H9 (cell line): ENCODE data around the gene SLC7A4. TPM values are rescaled to one million over a fixed set of nuclear protein-coding genes. Genes with fewer than 3 reads are reported as not detected.
A peak's percentile ranks its signal among the peaks of the same experiment; 100 is the strongest.
"Not testable (repeated sequence)": the region's sequence is repeated elsewhere in the genome, so short reads cannot be mapped to it uniquely, and the experiment has no call there.

ENCODE experiments used
- DNase-seq: peaks from one replicate; pipeline ENCODE4 v3.0.0-alpha.2; 2017
- H2AFZ ChIP-seq: one replicate; pipeline ENCODE4 v1.6.1; 2013; ENCODE audit warnings: mild to moderate bottlenecking, low read length, control low read depth, moderate library complexity
- H2AK5ac ChIP-seq: 2 replicates; pipeline ENCODE4 v1.6.1; 2013; ENCODE audit warnings: low read length, control low read depth, mixed read lengths; ENCODE audit not compliant: insufficient read length
- H2BK120ac ChIP-seq: one replicate; pipeline ENCODE4 v1.6.1; 2013; ENCODE audit warnings: low read depth, mild to moderate bottlenecking, low read length, control low read depth, inconsistent platforms; ENCODE audit not compliant: poor library complexity, severe bottlenecking
- H2BK12ac ChIP-seq: 2 replicates; pipeline ENCODE4 v1.6.1; 2013; ENCODE audit warnings: low read length, control low read depth, mixed read lengths, low read depth; ENCODE audit not compliant: insufficient read length
- H2BK15ac ChIP-seq: 2 replicates; pipeline ENCODE4 v1.6.1; 2013; ENCODE audit warnings: low read depth, low read length, control low read depth
- H2BK20ac ChIP-seq: one replicate; pipeline ENCODE4 v1.6.1; 2013; ENCODE audit warnings: low read depth, mild to moderate bottlenecking, low read length, control low read depth, inconsistent platforms; ENCODE audit not compliant: poor library complexity, severe bottlenecking
- H2BK5ac ChIP-seq: 2 replicates; pipeline ENCODE4 v1.6.1; 2013; ENCODE audit warnings: low read length, control low read depth, mixed read lengths; ENCODE audit not compliant: insufficient read length
- H3K14ac ChIP-seq: 2 replicates; pipeline ENCODE4 v1.6.1; 2013; ENCODE audit warnings: low read length, control low read depth; ENCODE audit not compliant: insufficient read depth
- H3K18ac ChIP-seq: 2 replicates; pipeline ENCODE4 v1.6.1; 2013; ENCODE audit warnings: low read depth, mild to moderate bottlenecking, mixed read lengths, low read length, control low read depth; ENCODE audit not compliant: insufficient read length
- H3K23ac ChIP-seq: 2 replicates; pipeline ENCODE4 v1.6.1; 2013; ENCODE audit warnings: low read length, control low read depth, mixed read lengths, low read depth; ENCODE audit not compliant: insufficient read length
- H3K23me2 ChIP-seq: 2 replicates; pipeline ENCODE4 v1.6.1; 2013; ENCODE audit warnings: low read depth, mild to moderate bottlenecking, mixed read lengths, low read length, control low read depth; ENCODE audit not compliant: insufficient read length, poor library complexity, severe bottlenecking
- H3K27ac ChIP-seq: 2 replicates; pipeline ENCODE4 v1.5.1; 2013; ENCODE audit warnings: low read length, control low read depth, mixed read lengths, low read depth; ENCODE audit not compliant: insufficient read length
- H3K27me3 ChIP-seq: 2 replicates; pipeline ENCODE4 v1.6.1; 2013; ENCODE audit warnings: low read length, control low read depth, inconsistent platforms; ENCODE audit not compliant: insufficient read depth
- H3K4ac ChIP-seq: 2 replicates; pipeline ENCODE4 v1.6.1; 2013; ENCODE audit warnings: low read depth, mild to moderate bottlenecking, control low read depth, inconsistent platforms, low read length, moderate library complexity
- H3K4me1 ChIP-seq: 2 replicates; pipeline ENCODE4 v1.6.1; 2013; ENCODE audit warnings: low read length, control low read depth, inconsistent platforms; ENCODE audit not compliant: insufficient read depth
- H3K4me2 ChIP-seq: 2 replicates; pipeline ENCODE4 v1.6.1; 2013; ENCODE audit warnings: low read length, control low read depth, mixed read lengths; ENCODE audit not compliant: insufficient read length, insufficient read depth
- H3K56ac ChIP-seq: 2 replicates; pipeline ENCODE4 v1.6.1; 2013; ENCODE audit warnings: low read depth, mild to moderate bottlenecking, mixed read lengths, low read length, control low read depth; ENCODE audit not compliant: insufficient read length
- H3K79me1 ChIP-seq: 2 replicates; pipeline ENCODE4 v1.6.1; 2013; ENCODE audit warnings: low read depth, mild to moderate bottlenecking, moderate library complexity, low read length, control low read depth, inconsistent platforms; ENCODE audit not compliant: insufficient read depth, poor library complexity, severe bottlenecking
- H3K79me2 ChIP-seq: 2 replicates; pipeline ENCODE4 v1.6.1; 2013; ENCODE audit warnings: low read length, control low read depth, inconsistent platforms; ENCODE audit not compliant: insufficient read depth
- H3K9ac ChIP-seq: 2 replicates; pipeline ENCODE4 v1.6.1; 2013; ENCODE audit warnings: low read length, control low read depth, mixed read lengths; ENCODE audit not compliant: insufficient read length; ENCODE audit errors: extremely low read depth
- H3K9me3 ChIP-seq: one replicate; pipeline ENCODE4 v1.6.1; 2013; ENCODE audit warnings: low read depth, low read length, inconsistent platforms; ENCODE audit not compliant: control insufficient read depth
- H3T11ph ChIP-seq: one replicate; pipeline ENCODE4 v1.6.1; 2013; ENCODE audit warnings: mild to moderate bottlenecking, low read length, control low read depth, inconsistent platforms
- H4K20me1 ChIP-seq: one replicate; pipeline ENCODE4 v1.6.1; 2013; ENCODE audit not compliant: control insufficient read depth, insufficient read length, insufficient read depth
- H4K5ac ChIP-seq: 2 replicates; pipeline ENCODE4 v1.6.1; 2013; ENCODE audit warnings: low read depth, mild to moderate bottlenecking, mixed read lengths, low read length, control low read depth; ENCODE audit not compliant: insufficient read length
- H4K8ac ChIP-seq: replicated peaks from 2 replicates; pipeline ENCODE4 v1.6.1; 2013; ENCODE audit warnings: low read length, control low read depth, mixed read lengths, low read depth; ENCODE audit not compliant: insufficient read length
- H4K91ac ChIP-seq: 2 replicates; pipeline ENCODE4 v1.6.1; 2013; ENCODE audit warnings: low read depth, mild to moderate bottlenecking, moderate library complexity, mixed read lengths, low read length, control low read depth; ENCODE audit not compliant: insufficient read length
- H3K27ac Mint-ChIP-seq, 3 experiments: 2 replicates in 2 of 3; 3 replicates in 1 of 3; pipeline ENCODE4 v1.8.0; 2020 to 2021; ENCODE audit warnings: mixed read lengths in 3 of 3, mild to moderate bottlenecking in 1 of 3, moderate library complexity in 1 of 3
- H3K27me3 Mint-ChIP-seq: 2 replicates; pipeline ENCODE4 v1.8.0; 2021; ENCODE audit warnings: low read depth, mild to moderate bottlenecking, moderate library complexity, mixed read lengths
- H3K36me3 Mint-ChIP-seq, 3 experiments: 2 replicates in 2 of 3; 3 replicates in 1 of 3; pipeline ENCODE4 v1.8.0; 2020 to 2021; ENCODE audit warnings: low read depth in 3 of 3, mixed read lengths in 3 of 3; ENCODE audit not compliant: insufficient read depth in 1 of 3
- H3K4me1 Mint-ChIP-seq, 2 experiments: 2 replicates each; pipeline ENCODE4 v1.8.0; 2020; ENCODE audit warnings: mixed read lengths in 2 of 2
- H3K4me3 Mint-ChIP-seq, 2 experiments: 2 replicates in 1 of 2; 3 replicates in 1 of 2; pipeline ENCODE4 v1.8.0; 2020 to 2021; ENCODE audit warnings: mild to moderate bottlenecking in 2 of 2, mixed read lengths in 2 of 2, moderate library complexity in 1 of 2
- H3K9me3 Mint-ChIP-seq, 2 experiments: 2 replicates in 1 of 2; 3 replicates in 1 of 2; pipeline ENCODE4 v1.8.0; 2020; ENCODE audit warnings: mild to moderate bottlenecking in 2 of 2, mixed read lengths in 2 of 2, moderate library complexity in 1 of 2
- CTCF ChIP-seq: fragments of 200-600 bp; sonication (generic); conservative IDR thresholded peaks from 3 replicates; pipeline ENCODE4 v1.8.0; 2021; ENCODE audit warnings: antibody characterized with exemption, mild to moderate bottlenecking
- WGBS: extraction: QIAGEN DNeasy Blood & Tissue Kit; methylation state at CpG from one replicate; pipeline ENCODE4 v1.1.7; 2013; ENCODE audit warnings: missing lambda C conversion rate, low lambda C conversion rate, mixed read lengths; ENCODE audit not compliant: insufficient read length; ENCODE audit errors: extremely low coverage; 5-methylcytosine and 5-hydroxymethylcytosine counted together
- total RNA-seq: library from RNA; stranded (reverse); gene quantifications from 2 replicates; pipeline ENCODE4 v1.2.1, GENCODE V29; 2021

SLC7A4 gene
- total RNA-seq, 1 experiment from 2014 or later = 0.09 TPM

GRCh38 chr22:21009638-21010425 is 22.5 kb downstream of the SLC7A4 start:
- no peak overlapping the region for H4K8ac ChIP-seq
- WGBS = no CpG with 5 or more reads among the region's 10 CpGs

GRCh38 chr22:21009208-21009607 is 23.2 kb downstream of the SLC7A4 start:
- H3K79me2 ChIP-seq, H4K20me1 ChIP-seq, H2BK5ac ChIP-seq, H3K14ac ChIP-seq, H3T11ph ChIP-seq, H2BK12ac ChIP-seq, H4K5ac ChIP-seq, H3K4me1 ChIP-seq, H3K27me3 ChIP-seq, H3K23me2 ChIP-seq, H3K56ac ChIP-seq, H3K9me3 Mint-ChIP-seq, H3K18ac ChIP-seq, H3K36me3 Mint-ChIP-seq, H3K9ac ChIP-seq, DNase-seq, H3K79me1 ChIP-seq, H2BK15ac ChIP-seq, H4K8ac ChIP-seq, H3K27ac ChIP-seq, H2BK120ac ChIP-seq, H4K91ac ChIP-seq, H3K23ac ChIP-seq, H2BK20ac ChIP-seq, H2AK5ac ChIP-seq, H3K4me2 ChIP-seq, H3K9me3 ChIP-seq, H2AFZ ChIP-seq, H3K4ac ChIP-seq, H3K27ac Mint-ChIP-seq: not testable (repeated sequence)
- Mint-ChIP-seq H3K4me1 (peaks cover 28 to 40% of the 10 kb centered on the region in 2 experiments), H3K27me3 (peaks cover 15% of the 10 kb centered on the region), H3K4me3 (peak overlapping the region in 1 of 2 experiments; percentile 4; a peak in 1 of 5 replicates)
- no CpG with 5 or more reads among the region's 13 CpGs for WGBS

More at GRCh38 chr22:21009638-21010425, 22.5 kb downstream of the SLC7A4 start:
- Histone ChIP-seq H3K27me3 (no peaks in the 10 kb centered on the region), H2BK15ac (no peak overlapping the region), H3K27ac (no peak overlapping the region), H3K79me1 (no peaks in the 10 kb centered on the region), H2BK20ac (no peak overlapping the region), H3K4me1 (peaks cover 3% of the 10 kb centered on the region; the same call in 1 of the 2 replicates), H3K9me3 (no peaks in the 10 kb centered on the region), H3K18ac (no peak overlapping the region), H2AFZ (no peak overlapping the region), H4K91ac (no peak overlapping the region), H3K23ac (no peak overlapping the region), H3K79me2 (no peaks in the 10 kb centered on the region), H3K14ac (no peak overlapping the region), H4K20me1 (no peaks in the 10 kb centered on the region), H2BK12ac (no peak overlapping the region), H2AK5ac (no peak overlapping the region), H3K23me2 (peaks cover 7% of the 10 kb centered on the region), H2BK120ac (no peak overlapping the region), H3T11ph (no peak overlapping the region), H2BK5ac (no peak overlapping the region), H3K4ac (no peak overlapping the region), H4K5ac (no peak overlapping the region), H3K4me2 (no peak overlapping the region), H3K9ac (no peak overlapping the region), H3K56ac (no peak overlapping the region)
- no peak for TF ChIP-seq CTCF
- H3K9me3 Mint-ChIP-seq = no peaks in the 10 kb centered on the region
- H3K27ac Mint-ChIP-seq = peak overlapping the region in 2 of 3 experiments; percentile 86 to 94; a peak in 2 of 7 replicates
- H3K36me3 Mint-ChIP-seq = peaks cover 0 to 10% (median 0%) of the 10 kb centered on the region in 3 experiments; a peak in 2 of 7 replicates
- H3K27me3 Mint-ChIP-seq = peaks cover 18% of the 10 kb centered on the region
- peaks cover 33 to 46% of the 10 kb centered on the region in 2 experiments for H3K4me1 Mint-ChIP-seq
- peak; percentile 72 for DNase-seq
- H3K4me3 Mint-ChIP-seq = peak overlapping the region; percentile 21 to 56; a peak in 4 of 5 replicates
